ENCODE measurements around the gene PTPRF.

DNA sequence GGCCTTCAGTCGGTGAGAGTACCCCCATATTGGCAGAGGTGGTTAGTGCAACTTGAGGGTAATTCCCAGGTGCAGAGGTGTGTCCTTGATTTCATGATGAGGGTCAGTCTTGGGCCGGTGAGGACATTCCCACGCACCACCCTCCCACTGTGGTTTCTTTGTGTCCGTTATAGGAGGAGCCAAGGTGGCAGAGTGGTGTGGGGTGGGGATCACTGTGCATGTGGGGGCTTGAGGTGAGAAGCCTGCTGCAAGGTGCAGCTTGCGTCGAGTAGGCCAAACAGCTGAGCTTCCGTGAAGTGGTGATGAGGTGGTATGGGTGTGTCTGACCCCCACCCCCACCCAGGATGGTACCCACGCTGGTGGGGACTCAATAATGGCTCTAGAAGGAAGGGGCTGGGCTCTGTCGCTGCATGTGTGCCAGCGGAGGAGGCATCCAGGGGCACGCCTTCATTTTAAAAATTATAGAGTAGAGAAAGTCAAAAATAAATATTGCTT, 6.2 kb downstream of the PTPRF start:
- TF ChIP-seq EZH2phosphoT487 (conservative IDR thresholded peaks at IDR 0.05; ENCODE audit: low read length), result no peak
- TF ChIP-seq, protein P1, sequence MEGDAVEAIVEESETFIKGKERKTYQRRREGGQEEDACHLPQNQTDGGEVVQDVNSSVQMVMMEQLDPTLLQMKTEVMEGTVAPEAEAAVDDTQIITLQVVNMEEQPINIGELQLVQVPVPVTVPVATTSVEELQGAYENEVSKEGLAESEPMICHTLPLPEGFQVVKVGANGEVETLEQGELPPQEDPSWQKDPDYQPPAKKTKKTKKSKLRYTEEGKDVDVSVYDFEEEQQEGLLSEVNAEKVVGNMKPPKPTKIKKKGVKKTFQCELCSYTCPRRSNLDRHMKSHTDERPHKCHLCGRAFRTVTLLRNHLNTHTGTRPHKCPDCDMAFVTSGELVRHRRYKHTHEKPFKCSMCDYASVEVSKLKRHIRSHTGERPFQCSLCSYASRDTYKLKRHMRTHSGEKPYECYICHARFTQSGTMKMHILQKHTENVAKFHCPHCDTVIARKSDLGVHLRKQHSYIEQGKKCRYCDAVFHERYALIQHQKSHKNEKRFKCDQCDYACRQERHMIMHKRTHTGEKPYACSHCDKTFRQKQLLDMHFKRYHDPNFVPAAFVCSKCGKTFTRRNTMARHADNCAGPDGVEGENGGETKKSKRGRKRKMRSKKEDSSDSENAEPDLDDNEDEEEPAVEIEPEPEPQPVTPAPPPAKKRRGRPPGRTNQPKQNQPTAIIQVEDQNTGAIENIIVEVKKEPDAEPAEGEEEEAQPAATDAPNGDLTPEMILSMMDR (IDR thresholded peaks at IDR 0.05; ENCODE audit: insufficient read depth, low read length, poor library complexity, severe bottlenecking), result no peak
